Astrocyte (in vitro differentiated cells and primary cell): Measurements from ENCODE around the gene SLC6A4. TPM values are rescaled to one million over a fixed set of nuclear protein-coding genes. Genes with fewer than 3 reads are reported as not detected.

Experiments
- DNase-seq: peaks from one replicate; pipeline ENCODE4 v3.0.0-alpha.2; 2010; ENCODE audit warnings: low read depth
- FAIRE-seq: peaks from 2 replicates; lab custom pipeline; 2011; peaks lifted over from hg19 to GRCh38; lab: Jason Lieb, UNC
- H2AFZ ChIP-seq: 2 replicates; pipeline ENCODE4 v1.6.0; 2012; ENCODE audit warnings: low read depth, low read length, inconsistent platforms
- H3K27ac ChIP-seq: 2 replicates; pipeline ENCODE4 v1.5.1; 2011; ENCODE audit warnings: low read depth, low read length, inconsistent platforms
- H3K27me3 ChIP-seq: 2 replicates; pipeline ENCODE4 v1.6.0; 2011; ENCODE audit warnings: low read length, inconsistent platforms; ENCODE audit not compliant: insufficient read depth
- H3K36me3 ChIP-seq: 2 replicates; pipeline ENCODE4 v1.5.1; 2011; ENCODE audit warnings: low read length, inconsistent platforms; ENCODE audit not compliant: insufficient read depth
- H3K4me1 ChIP-seq: 2 replicates; pipeline ENCODE4 v1.5.1; 2011; ENCODE audit warnings: low read length, inconsistent platforms; ENCODE audit not compliant: insufficient read depth
- H3K4me2 ChIP-seq: 2 replicates; pipeline ENCODE4 v1.6.0; 2012; ENCODE audit warnings: low read length, inconsistent platforms
- H3K4me3 ChIP-seq: 2 replicates; pipeline ENCODE4 v1.5.1; 2011; ENCODE audit warnings: low read depth, mild to moderate bottlenecking, low read length, inconsistent platforms; ENCODE audit not compliant: insufficient read depth
- H3K79me2 ChIP-seq: 2 replicates; pipeline ENCODE4 v1.6.0; 2012; ENCODE audit warnings: mild to moderate bottlenecking, low read length, inconsistent platforms; ENCODE audit not compliant: insufficient read depth
- H3K9ac ChIP-seq: 2 replicates; pipeline ENCODE4 v1.6.0; 2012; ENCODE audit warnings: mild to moderate bottlenecking, low read length, inconsistent platforms
- H3K9me3 ChIP-seq: 2 replicates; pipeline ENCODE4 v1.5.1; 2012; ENCODE audit warnings: low read depth, mild to moderate bottlenecking, low read length, inconsistent platforms; ENCODE audit not compliant: insufficient read depth
- H4K20me1 ChIP-seq: 2 replicates; pipeline ENCODE4 v1.6.0; 2012; ENCODE audit warnings: low read length, inconsistent platforms; ENCODE audit not compliant: insufficient read depth
- H3K27ac Mint-ChIP-seq: one replicate; pipeline ENCODE4 v1.8.0; 2021; ENCODE audit warnings: mild to moderate bottlenecking, mixed read lengths; ENCODE audit not compliant: unreplicated experiment
- H3K27me3 Mint-ChIP-seq: one replicate; pipeline ENCODE4 v1.8.0; 2021; ENCODE audit warnings: low read depth, mixed read lengths; ENCODE audit not compliant: unreplicated experiment
- H3K36me3 Mint-ChIP-seq: one replicate; pipeline ENCODE4 v1.8.0; 2021; ENCODE audit warnings: low read depth, mixed read lengths; ENCODE audit not compliant: unreplicated experiment
- H3K4me1 Mint-ChIP-seq: one replicate; pipeline ENCODE4 v1.8.0; 2021; ENCODE audit warnings: low read depth, mixed read lengths; ENCODE audit not compliant: unreplicated experiment
- H3K4me3 Mint-ChIP-seq: one replicate; pipeline ENCODE4 v1.8.0; 2021; ENCODE audit warnings: mild to moderate bottlenecking, moderate library complexity, mixed read lengths; ENCODE audit not compliant: unreplicated experiment
- H3K9me3 Mint-ChIP-seq: one replicate; pipeline ENCODE4 v1.8.0; 2021; ENCODE audit warnings: mild to moderate bottlenecking, mixed read lengths; ENCODE audit not compliant: unreplicated experiment
- EZH2 ChIP-seq: IDR thresholded peaks from 2 replicates; pipeline ENCODE4 v1.6.1; 2012; ENCODE audit warnings: mild to moderate bottlenecking, low read length, inconsistent platforms; ENCODE audit not compliant: insufficient read depth
- total RNA-seq: library from RNA; stranded (reverse); gene quantifications from 2 replicates; pipeline ENCODE4 v1.2.1, GENCODE V29; 2021
- TF ChIP-seq, protein P1 (sequence below): IDR thresholded peaks from 2 replicates; pipeline ENCODE4 v1.5.1; 2011; ENCODE audit warnings: low read depth, mild to moderate bottlenecking, inconsistent platforms, low read length, moderate library complexity; ENCODE audit not compliant: insufficient read depth

Gene SLC6A4
- total RNA-seq, 1 donor from 2014 or later = not detected

DNA sequence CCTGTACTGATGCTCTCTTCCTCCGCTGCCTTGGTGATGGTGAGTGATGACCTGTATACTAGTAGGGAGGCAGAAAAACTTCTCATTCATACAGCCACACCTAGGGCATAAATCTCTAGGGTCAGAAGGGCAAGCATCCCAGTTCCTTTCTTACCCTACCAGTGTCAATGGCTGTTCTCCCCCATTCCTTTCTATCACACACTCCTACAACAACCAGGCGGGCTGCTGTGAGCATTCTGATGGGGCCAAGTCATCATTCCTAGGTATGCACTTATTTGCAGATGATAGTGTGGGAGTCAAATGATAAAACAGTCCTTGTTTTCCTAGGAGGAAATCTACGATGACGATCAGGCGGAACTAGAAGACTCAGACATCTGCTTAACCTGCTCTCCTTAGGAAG is 14.0 kb upstream of the SLC6A4 start:
- H3K9ac ChIP-seq = no peak overlapping the region
- no peak for TF ChIP-seq EZH2
- TF ChIP-seq, protein P1, sequence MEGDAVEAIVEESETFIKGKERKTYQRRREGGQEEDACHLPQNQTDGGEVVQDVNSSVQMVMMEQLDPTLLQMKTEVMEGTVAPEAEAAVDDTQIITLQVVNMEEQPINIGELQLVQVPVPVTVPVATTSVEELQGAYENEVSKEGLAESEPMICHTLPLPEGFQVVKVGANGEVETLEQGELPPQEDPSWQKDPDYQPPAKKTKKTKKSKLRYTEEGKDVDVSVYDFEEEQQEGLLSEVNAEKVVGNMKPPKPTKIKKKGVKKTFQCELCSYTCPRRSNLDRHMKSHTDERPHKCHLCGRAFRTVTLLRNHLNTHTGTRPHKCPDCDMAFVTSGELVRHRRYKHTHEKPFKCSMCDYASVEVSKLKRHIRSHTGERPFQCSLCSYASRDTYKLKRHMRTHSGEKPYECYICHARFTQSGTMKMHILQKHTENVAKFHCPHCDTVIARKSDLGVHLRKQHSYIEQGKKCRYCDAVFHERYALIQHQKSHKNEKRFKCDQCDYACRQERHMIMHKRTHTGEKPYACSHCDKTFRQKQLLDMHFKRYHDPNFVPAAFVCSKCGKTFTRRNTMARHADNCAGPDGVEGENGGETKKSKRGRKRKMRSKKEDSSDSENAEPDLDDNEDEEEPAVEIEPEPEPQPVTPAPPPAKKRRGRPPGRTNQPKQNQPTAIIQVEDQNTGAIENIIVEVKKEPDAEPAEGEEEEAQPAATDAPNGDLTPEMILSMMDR = no peak
- FAIRE-seq = no peak
- no peaks in the 10 kb centered on the region for H3K27me3 ChIP-seq
- peak overlapping the region; percentile 6 for H3K4me3 Mint-ChIP-seq
- H3K9me3 Mint-ChIP-seq = no peaks in the 10 kb centered on the region
- H2AFZ ChIP-seq = no peak overlapping the region
- H3K4me1 ChIP-seq = peaks cover 10% of the 10 kb centered on the region
- no peaks in the 10 kb centered on the region for H4K20me1 ChIP-seq
- no peaks in the 10 kb centered on the region for H3K27me3 Mint-ChIP-seq
- H3K27ac ChIP-seq = no peak overlapping the region
- DNase-seq = peak; percentile 27
- peaks cover 16% of the 10 kb centered on the region for H3K4me1 Mint-ChIP-seq
- peaks cover 13% of the 10 kb centered on the region for H3K36me3 ChIP-seq
- no peak overlapping the region for H3K4me2 ChIP-seq
- H3K4me3 ChIP-seq = no peak overlapping the region
- H3K9me3 ChIP-seq = no peaks in the 10 kb centered on the region
- no peaks in the 10 kb centered on the region for H3K79me2 ChIP-seq
- no peak overlapping the region for H3K27ac Mint-ChIP-seq
- peaks cover 34% of the 10 kb centered on the region for H3K36me3 Mint-ChIP-seq

- DNase-seq (no peak), FAIRE-seq (no peak)
- peaks cover 34% of the 10 kb centered on the region for H3K36me3 Mint-ChIP-seq
- no peak for TF ChIP-seq EZH2
- TF ChIP-seq, protein P1 = no peak
- Histone ChIP-seq H3K27ac (no peak overlapping the region), H3K4me3 (no peak overlapping the region), H3K9ac (no peak overlapping the region), H3K79me2 (no peaks in the 10 kb centered on the region), H3K4me1 (peaks cover 10% of the 10 kb centered on the region), H3K9me3 (no peaks in the 10 kb centered on the region), H4K20me1 (no peaks in the 10 kb centered on the region), H3K36me3 (peaks cover 13% of the 10 kb centered on the region), H3K4me2 (no peak overlapping the region), H2AFZ (no peak overlapping the region), H3K27me3 (no peaks in the 10 kb centered on the region)
- no peaks in the 10 kb centered on the region for H3K9me3 Mint-ChIP-seq
- H3K4me3 Mint-ChIP-seq = no peak overlapping the region
- no peak overlapping the region for H3K27ac Mint-ChIP-seq
- H3K4me1 Mint-ChIP-seq = peaks cover 16% of the 10 kb centered on the region
- H3K27me3 Mint-ChIP-seq = no peaks in the 10 kb centered on the region
Observed at GRCh38 chr17:30248786-30249185, 13.3 kb upstream of the SLC6A4 start.

- DNase-seq = no peak
- Histone ChIP-seq H3K9me3 (no peaks in the 10 kb centered on the region), H2AFZ (no peak overlapping the region), H3K4me1 (peaks cover 10% of the 10 kb centered on the region), H3K4me3 (no peak overlapping the region), H3K9ac (no peak overlapping the region), H3K36me3 (peaks cover 13% of the 10 kb centered on the region), H3K4me2 (no peak overlapping the region), H3K27me3 (no peaks in the 10 kb centered on the region), H3K27ac (no peak overlapping the region), H3K79me2 (no peaks in the 10 kb centered on the region), H4K20me1 (no peaks in the 10 kb centered on the region)
- no peaks in the 10 kb centered on the region for H3K9me3 Mint-ChIP-seq
- H3K27me3 Mint-ChIP-seq = peaks cover 2% of the 10 kb centered on the region
- no peak overlapping the region for H3K27ac Mint-ChIP-seq
- H3K4me1 Mint-ChIP-seq = peaks cover 7% of the 10 kb centered on the region
- H3K4me3 Mint-ChIP-seq = no peak overlapping the region
- H3K36me3 Mint-ChIP-seq = peaks cover 31% of the 10 kb centered on the region
- TF ChIP-seq EZH2 = no peak
- TF ChIP-seq, protein P1 = no peak
- no peak for FAIRE-seq
Observed at GRCh38 chr17:30246460-30246859, 11.0 kb upstream of the SLC6A4 start.
